Muscle layer of duodenum (tissue), 2 donors: Measurements from ENCODE around the gene GDPD4.

ENCODE experiments used
- H3K27ac ChIP-seq: one replicate; pipeline ENCODE4 v1.7.0; 2013; ENCODE audit warnings: mild to moderate bottlenecking, low read length
- H3K27me3 ChIP-seq: one replicate; pipeline ENCODE4 v1.7.0; 2013; ENCODE audit warnings: low read depth, mild to moderate bottlenecking, control low read depth, low read length
- H3K36me3 ChIP-seq, 2 donors: one replicate each; pipeline ENCODE4 v1.7.0; 2013; ENCODE audit warnings: low read length in 2 of 2, control low read depth in 1 of 2, mild to moderate bottlenecking in 1 of 2; ENCODE audit not compliant: insufficient read depth in 2 of 2, control insufficient read depth in 1 of 2
- H3K4me1 ChIP-seq, 2 donors: one replicate each; pipeline ENCODE4 v1.7.0; 2013; ENCODE audit warnings: low read length in 2 of 2, mild to moderate bottlenecking in 2 of 2, control low read depth in 1 of 2, moderate library complexity in 1 of 2; ENCODE audit not compliant: insufficient read depth in 2 of 2, control insufficient read depth in 1 of 2
- H3K4me3 ChIP-seq, 2 donors: one replicate each; pipeline ENCODE4 v1.7.0; 2013; ENCODE audit warnings: low read length in 2 of 2, low read depth in 1 of 2, mild to moderate bottlenecking in 1 of 2
- H3K9me3 ChIP-seq, 2 donors: one replicate each; pipeline ENCODE4 v1.7.0; 2013; ENCODE audit warnings: low read length in 2 of 2, control low read depth in 1 of 2, mild to moderate bottlenecking in 1 of 2; ENCODE audit not compliant: control insufficient read depth in 1 of 2
- donor health status: healthy.

GDPD4 gene

DNA sequence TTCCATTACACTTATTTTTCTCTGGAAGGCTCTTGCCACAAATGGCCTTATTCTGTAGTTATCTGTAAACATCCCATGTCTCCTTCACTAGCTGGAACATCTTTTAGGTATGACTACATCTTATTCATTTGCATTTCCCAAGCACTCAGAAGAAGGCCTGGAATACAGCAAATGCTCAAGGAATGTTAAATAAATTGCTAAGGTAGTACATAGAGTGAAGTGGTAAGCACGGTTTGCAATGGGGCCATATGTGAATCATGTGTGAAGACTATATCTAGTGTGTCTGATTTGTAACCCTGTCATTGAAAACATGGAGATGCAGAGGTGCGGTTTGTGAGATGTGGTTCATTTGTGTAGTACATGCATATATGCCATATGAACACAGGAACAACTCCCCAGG lies 33.5 kb downstream of the GDPD4 start:
- H3K27me3 ChIP-seq: no peaks in the 10 kb centered on the region
- no peak overlapping the region for H3K4me3 ChIP-seq
- H3K9me3 ChIP-seq: peaks cover 0 to 1% of the 10 kb centered on the region in 2 donors
- H3K4me1 ChIP-seq: no peaks in the 10 kb centered on the region
- no peak overlapping the region for H3K27ac ChIP-seq
- no peaks in the 10 kb centered on the region for H3K36me3 ChIP-seq

DNA sequence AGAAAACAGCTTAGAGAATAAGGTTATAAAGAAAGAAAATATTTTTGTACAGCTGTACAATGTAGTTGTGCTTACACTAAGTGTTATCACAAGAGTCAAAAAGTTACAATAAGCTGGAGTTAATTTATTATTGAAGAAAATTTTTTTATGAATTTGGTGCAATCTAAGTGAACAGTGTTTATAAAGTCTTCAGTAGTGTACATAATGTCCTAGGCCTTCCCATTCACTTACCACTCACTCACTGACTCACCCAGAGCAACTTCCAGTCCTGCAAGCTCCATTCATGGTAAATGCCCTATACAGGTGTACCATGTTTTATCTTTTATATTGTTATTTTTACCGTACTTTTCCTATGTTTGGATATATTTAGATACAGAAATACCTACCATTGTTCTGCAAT lies 34.7 kb downstream of the GDPD4 start:
- Histone ChIP-seq H3K27me3 (no peaks in the 10 kb centered on the region), H3K36me3 (no peaks in the 10 kb centered on the region), H3K4me3 (no peak overlapping the region), H3K27ac (no peak overlapping the region), H3K9me3 (peaks cover 9 to 10% of the 10 kb centered on the region in 2 donors), H3K4me1 (no peaks in the 10 kb centered on the region)

DNA sequence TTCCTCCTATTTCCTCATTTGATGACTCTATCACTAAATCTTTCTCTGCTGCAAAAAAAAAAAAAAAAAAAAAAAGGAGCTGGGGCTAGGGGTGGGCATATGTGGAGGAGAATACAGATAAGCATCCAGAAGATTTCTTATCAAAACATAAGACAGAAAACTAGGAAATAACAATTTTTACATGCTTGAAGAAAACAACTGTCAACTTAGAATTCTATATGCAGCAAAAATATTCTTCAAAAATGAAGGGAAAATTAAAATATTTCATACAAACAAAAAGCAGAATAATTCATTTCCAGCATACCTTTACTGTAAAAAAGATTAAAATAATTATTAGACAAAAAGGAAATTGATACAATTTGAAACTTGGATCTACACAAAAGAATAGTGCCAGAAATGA lies 38.7 kb downstream of the GDPD4 start:
- no peaks in the 10 kb centered on the region for H3K27me3 ChIP-seq
- H3K4me1 ChIP-seq: no peaks in the 10 kb centered on the region
- no peak overlapping the region for H3K27ac ChIP-seq
- no peaks in the 10 kb centered on the region for H3K36me3 ChIP-seq
- no peak overlapping the region for H3K4me3 ChIP-seq
- peaks cover 10 to 12% of the 10 kb centered on the region in 2 donors for H3K9me3 ChIP-seq

DNA sequence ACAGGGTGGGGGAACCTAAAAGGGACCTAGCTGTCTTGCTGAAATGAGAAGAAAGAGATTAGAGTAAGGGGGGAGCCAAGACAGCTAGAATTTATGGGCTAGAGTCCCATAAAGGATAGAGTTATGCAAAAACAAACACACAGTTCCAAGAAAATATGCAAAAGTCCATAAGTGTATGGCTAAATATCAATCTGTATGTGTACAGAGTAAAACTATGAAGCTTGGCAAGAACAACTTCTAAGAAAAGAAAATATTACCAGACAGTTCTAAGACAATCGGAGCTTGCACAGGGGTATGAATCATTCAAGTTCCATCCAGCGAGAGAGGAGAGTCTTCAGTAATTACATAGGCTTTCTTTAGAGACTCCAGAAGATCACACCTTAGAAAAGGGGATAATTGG lies 41.8 kb downstream of the GDPD4 start:
- Histone ChIP-seq H3K27me3 (no peaks in the 10 kb centered on the region), H3K27ac (no peak overlapping the region), H3K4me3 (no peak overlapping the region), H3K9me3 (peaks cover 10 to 12% of the 10 kb centered on the region in 2 donors), H3K36me3 (no peaks in the 10 kb centered on the region), H3K4me1 (no peaks in the 10 kb centered on the region)

DNA sequence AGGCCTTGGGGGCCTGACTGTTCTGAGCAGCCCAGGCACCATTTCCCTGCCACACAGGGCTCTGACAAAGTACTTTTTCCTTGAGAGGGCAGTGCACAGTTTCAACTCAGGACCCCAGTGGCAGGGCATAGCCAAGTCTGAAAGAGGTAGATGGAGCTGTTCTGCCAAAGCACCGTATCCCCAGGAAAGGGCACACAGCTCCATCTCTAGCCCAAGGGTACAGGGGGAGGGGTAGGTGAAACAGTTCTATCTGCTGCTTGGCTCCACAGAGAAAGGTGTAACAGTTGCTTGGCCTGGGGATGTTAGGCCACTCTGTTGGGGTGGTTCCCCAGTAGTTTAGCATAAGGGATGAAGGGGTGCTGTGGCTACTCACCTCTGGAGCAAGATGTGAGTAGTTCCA lies 47.8 kb downstream of the GDPD4 start:
- Histone ChIP-seq H3K9me3 (peaks cover 3% of the 10 kb centered on the region in 2 donors), H3K4me1 (no peaks in the 10 kb centered on the region), H3K27ac (no peak overlapping the region), H3K36me3 (no peaks in the 10 kb centered on the region), H3K27me3 (no peaks in the 10 kb centered on the region), H3K4me3 (no peak overlapping the region)

DNA sequence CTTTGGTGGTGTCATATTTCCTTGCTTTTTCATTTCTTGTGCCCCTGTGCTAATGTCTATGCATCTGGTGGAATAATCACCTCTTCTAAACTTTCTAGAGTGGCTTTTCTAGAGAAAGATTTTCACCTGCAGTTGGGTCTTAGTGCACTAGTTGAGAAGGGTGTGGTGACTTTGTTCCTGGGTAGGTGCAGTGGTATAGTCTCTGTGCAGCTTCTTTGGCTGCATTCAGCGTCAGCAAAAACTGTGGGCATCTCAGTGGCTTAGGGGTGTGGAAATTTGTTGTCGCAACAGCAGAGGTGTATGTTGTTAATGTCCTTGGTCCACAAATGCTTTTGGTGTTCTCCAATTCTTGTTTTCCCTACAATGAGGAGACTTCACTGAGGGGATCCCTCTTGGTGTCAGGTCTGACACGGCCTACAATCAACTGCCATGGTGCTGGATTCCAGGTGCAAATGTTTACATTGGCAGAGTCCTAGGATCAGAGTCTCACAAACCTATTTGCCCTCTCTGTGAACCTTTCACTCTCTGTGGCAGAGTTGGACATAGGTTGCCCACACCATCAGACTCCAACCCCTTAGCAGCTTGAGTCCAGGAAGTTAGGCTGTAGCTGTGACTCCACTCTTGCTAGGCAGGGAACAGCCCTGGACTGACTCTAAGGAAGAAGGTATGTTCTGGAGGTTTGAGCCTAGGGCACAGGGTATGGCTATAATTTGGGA lies 48.8 kb downstream of the GDPD4 start:
- no peaks in the 10 kb centered on the region for H3K27me3 ChIP-seq
- no peaks in the 10 kb centered on the region for H3K36me3 ChIP-seq
- H3K27ac ChIP-seq: no peak overlapping the region
- no peak overlapping the region for H3K4me3 ChIP-seq
- H3K4me1 ChIP-seq: no peaks in the 10 kb centered on the region
- H3K9me3 ChIP-seq: peaks cover 3% of the 10 kb centered on the region in 2 donors

DNA sequence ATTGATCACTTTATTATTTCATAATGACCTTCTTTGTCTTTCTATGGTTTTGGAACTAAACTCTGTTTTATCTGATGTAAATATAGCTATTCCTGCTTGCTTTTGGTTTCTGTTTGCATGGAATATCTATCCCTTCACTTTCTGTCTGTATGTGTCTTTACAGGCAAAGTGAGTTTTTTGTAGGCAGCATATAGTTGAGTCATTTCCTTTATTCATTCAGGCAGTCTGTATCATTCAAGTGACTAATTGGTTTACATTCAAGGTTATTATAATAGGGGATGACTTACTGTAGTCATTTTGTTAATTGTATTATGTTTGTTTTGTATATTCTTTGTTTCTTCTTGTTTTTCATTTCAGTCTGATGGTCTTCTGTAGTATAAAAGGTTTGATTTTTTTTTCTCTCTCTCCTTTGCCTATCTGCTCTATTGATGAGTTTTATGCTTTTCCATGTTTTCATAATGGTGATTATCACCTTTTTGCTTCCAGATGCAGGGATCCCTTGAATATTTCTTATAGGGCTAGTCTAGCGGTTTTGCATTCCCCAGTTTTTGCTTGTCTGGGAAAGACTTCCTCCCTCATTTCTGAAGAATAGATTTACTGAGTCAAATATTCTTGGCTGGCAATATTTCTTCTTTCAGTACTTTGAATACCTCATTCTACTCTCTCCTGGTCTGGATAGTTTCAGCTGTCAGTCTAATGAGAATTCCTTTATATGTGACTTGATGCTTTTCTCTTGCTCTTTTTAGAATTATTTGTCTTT lies 50.4 kb downstream of the GDPD4 start:
- H3K36me3 ChIP-seq: no peaks in the 10 kb centered on the region
- H3K27me3 ChIP-seq: no peaks in the 10 kb centered on the region
- H3K9me3 ChIP-seq: peaks cover 3% of the 10 kb centered on the region in 2 donors
- H3K4me3 ChIP-seq: no peak overlapping the region
- H3K4me1 ChIP-seq: no peaks in the 10 kb centered on the region
- H3K27ac ChIP-seq: no peak overlapping the region

DNA sequence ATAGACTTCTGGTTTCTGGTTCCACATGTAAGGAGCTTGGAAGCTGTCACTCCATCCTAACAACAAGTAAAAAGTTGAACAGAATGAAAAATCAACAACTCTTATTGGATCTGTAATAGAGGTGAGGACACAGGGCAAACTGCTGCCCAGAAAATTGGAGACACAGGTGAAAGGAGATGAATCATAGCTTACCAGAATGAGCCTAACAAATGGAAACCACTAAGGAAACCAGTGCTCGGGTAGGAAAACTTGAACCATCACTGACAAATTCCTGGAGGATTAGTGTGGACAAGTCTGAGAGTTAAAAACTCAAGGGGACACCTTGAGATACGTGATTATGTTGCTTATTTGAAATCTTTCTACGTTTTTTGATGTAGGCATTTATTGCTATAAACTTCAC lies 52.1 kb downstream of the GDPD4 start:
- H3K27ac ChIP-seq: no peak overlapping the region
- H3K9me3 ChIP-seq: peaks cover 3% of the 10 kb centered on the region in 2 donors
- no peaks in the 10 kb centered on the region for H3K4me1 ChIP-seq
- no peaks in the 10 kb centered on the region for H3K36me3 ChIP-seq
- no peak overlapping the region for H3K4me3 ChIP-seq
- no peaks in the 10 kb centered on the region for H3K27me3 ChIP-seq

DNA sequence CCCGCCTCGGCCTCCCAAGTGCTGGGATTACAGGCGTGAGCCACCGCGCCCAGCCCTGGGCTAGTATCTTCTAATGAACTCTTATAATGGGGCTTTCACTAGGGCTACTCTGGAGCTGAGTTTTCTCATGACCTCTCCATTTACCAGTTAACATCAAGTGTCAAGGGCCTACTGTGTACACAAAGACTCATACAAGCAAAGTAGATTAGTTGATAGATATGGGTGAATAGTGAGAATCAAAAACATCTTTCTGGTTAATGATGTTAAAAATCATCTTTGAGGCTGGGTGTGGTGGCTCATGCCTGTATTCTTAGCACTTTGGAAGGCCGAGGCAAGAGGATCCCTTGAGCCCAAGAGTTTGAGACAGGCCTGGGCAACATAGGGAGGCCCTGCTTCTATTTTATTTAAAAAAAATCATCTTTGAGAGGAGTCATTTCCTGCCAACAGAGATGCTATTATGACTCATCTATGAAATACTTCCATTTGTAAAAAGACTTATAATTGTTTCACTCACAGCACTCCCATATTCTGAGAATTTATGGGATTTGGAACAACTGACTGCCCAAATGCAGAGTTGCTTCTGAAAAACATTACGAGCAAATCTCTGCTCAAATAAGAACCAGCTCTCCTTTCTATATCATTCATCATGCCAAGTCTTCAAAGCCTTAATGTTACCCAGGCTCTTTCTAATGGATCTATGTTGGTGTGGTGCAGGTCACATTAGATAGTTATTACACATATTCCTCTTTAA lies 57.0 kb downstream of the GDPD4 start:
- H3K27me3 ChIP-seq: no peaks in the 10 kb centered on the region
- no peaks in the 10 kb centered on the region for H3K36me3 ChIP-seq
- H3K4me1 ChIP-seq: no peaks in the 10 kb centered on the region
- no peak overlapping the region for H3K27ac ChIP-seq
- H3K9me3 ChIP-seq: peaks cover 0 to 4% of the 10 kb centered on the region in 2 donors
- no peak overlapping the region for H3K4me3 ChIP-seq

DNA sequence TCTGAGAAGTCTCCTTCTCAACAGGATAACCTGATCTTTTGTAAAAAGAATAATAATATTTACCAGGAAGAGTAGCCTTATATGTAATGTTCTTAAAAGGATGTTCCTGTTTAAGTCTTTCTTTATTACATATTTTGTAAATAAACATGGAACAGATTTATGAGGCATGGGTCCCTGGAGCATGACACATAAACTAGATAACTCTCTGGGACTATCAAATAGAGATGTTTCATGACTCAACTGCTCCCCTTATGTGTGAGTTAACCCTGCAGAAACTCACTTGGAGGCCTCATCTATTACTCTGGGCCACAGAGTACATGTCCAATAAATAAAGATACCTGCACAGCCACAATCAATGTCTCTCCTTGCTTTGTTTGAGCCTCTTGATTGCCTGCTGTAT lies 64.6 kb downstream of the GDPD4 start:
- H3K27ac ChIP-seq: no peak overlapping the region
- H3K4me3 ChIP-seq: no peak overlapping the region
- H3K36me3 ChIP-seq: no peaks in the 10 kb centered on the region
- H3K27me3 ChIP-seq: no peaks in the 10 kb centered on the region
- H3K4me1 ChIP-seq: no peaks in the 10 kb centered on the region
- H3K9me3 ChIP-seq: peaks cover 0 to 4% of the 10 kb centered on the region in 2 donors

DNA sequence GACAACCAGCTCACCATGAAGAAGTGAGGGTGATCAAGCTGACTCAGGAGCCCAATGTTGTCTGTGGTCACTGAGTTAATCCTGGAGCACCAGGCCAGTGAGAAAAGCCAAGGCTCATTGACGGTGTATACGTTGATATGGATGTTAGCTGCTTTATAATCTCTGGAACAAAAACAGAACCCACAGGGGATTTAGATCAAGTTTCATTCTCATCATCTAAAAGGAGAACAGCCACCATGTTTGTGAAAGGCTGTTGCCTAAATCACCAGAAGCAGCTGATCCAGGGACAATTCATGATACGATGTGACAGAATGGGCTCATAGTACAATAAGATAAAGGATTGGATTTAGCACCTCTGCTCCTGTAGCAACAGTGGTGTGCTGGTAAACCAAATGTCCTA lies 68.5 kb downstream of the GDPD4 start:
- Histone ChIP-seq H3K27me3 (no peaks in the 10 kb centered on the region), H3K27ac (no peak overlapping the region), H3K9me3 (no peaks in the 10 kb centered on the region), H3K4me1 (no peaks in the 10 kb centered on the region), H3K4me3 (no peak overlapping the region), H3K36me3 (no peaks in the 10 kb centered on the region)
